Stimulated activated CD8-positive, alpha-beta memory T cell treated with anti-CD3 and anti-CD28 coated beads, Interleukin-12 subunit alpha, Interleukin-12 subunit beta, amount 100 ng/mL, for 1 hour (primary cell): ENCODE data around the gene NBPF12.
A peak's percentile ranks its signal among the peaks of the same experiment; 100 is the strongest.
"Not testable (repeated sequence)": the region's sequence is repeated elsewhere in the genome, so short reads cannot be mapped to it uniquely, and the experiment has no call there.

Experiments used
- DNase-seq: peaks from one replicate; pipeline ENCODE4 v3.0.0-alpha.2; 2020; ENCODE audit warnings: low read depth

NBPF12 gene, protein sequence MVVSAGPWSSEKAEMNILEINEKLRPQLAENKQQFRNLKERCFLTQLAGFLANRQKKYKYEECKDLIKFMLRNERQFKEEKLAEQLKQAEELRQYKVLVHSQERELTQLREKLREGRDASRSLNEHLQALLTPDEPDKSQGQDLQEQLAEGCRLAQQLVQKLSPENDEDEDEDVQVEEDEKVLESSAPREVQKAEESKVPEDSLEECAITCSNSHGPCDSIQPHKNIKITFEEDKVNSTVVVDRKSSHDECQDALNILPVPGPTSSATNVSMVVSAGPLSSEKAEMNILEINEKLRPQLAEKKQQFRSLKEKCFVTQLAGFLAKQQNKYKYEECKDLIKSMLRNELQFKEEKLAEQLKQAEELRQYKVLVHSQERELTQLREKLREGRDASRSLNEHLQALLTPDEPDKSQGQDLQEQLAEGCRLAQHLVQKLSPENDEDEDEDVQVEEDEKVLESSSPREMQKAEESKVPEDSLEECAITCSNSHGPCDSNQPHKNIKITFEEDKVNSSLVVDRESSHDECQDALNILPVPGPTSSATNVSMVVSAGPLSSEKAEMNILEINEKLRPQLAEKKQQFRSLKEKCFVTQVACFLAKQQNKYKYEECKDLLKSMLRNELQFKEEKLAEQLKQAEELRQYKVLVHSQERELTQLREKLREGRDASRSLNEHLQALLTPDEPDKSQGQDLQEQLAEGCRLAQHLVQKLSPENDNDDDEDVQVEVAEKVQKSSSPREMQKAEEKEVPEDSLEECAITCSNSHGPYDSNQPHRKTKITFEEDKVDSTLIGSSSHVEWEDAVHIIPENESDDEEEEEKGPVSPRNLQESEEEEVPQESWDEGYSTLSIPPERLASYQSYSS (N-terminal part only)

DNA sequence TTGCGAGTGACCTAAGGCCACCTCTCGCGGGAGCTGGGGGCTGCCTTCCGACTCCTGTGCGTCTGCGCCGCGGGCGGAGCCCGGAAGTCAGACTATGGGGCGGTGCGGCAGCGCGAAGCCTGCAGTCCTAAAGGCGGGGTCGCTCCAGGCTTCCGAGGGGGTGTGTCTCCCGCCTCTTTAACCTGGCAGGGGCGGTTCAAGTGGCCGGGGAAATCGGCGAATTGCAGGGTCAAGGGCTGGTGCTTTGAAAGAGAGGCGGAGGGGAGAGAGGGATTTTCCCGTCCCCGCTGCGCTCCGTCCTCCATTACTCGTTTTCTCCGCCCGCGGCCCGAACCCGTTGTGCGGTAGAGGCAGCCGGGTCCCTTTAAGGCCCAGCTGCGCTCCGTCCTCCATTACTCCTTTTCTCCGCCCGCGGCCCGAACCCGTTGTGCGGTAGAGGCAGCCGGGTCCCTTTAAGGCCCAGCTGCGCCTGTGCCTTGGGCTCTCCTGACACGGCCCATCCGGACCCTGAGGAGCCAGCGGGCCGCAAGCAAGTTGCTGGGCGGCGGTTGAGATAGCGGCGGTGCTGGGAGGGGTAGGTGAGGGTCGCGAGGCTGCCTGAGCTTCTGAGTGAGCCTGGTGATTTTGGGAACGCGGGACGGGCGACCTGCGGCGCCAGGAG lies at the start of gene NBPF12:
NBPF12 (plus strand) TSS at position 83 of the 661 bp plus-strand sequence. CDS start 21,820 bp downstream, outside the sequence.
- DNase-seq = peak; percentile 60

DNA sequence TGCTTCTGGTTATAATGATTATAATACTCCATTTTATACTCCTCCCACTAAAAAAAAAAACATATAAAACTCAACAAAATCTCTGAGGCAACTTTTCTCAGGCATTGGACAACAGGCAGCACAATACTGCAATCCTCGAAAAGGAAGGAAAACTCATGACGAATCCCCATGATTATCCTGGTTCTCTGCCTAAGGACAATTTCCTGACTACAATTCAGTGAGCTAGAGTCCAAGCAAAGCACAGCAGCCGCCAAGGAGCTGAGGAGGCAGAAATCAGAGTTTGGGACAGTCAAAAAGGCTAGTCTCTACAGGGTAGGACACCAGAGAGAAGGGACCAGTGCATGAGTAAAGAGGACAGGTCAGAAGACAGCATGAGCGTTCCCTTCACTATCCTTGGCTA lies 46.8 kb upstream of the NBPF12 start:
- DNase-seq = not testable (repeated sequence)

DNA sequence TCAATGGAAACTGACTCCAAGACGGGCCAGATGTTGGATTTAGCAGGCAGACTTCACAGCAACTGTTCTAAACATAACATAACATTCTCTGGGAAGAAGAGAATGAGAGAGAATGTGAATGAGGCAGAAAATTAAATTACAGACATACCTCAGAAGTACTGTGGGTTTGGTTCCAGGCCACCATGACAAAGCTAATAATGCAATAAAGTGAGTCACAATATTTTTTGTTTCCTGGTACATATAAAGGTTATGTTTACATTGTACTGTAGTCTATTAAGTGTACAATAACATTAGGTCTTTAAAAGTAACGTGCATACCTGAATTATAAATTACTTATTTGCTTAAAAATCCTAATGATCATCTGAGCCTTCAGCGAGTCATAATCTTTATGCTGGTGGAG lies 45.8 kb upstream of the NBPF12 start:
- not testable (repeated sequence) for DNase-seq

DNA sequence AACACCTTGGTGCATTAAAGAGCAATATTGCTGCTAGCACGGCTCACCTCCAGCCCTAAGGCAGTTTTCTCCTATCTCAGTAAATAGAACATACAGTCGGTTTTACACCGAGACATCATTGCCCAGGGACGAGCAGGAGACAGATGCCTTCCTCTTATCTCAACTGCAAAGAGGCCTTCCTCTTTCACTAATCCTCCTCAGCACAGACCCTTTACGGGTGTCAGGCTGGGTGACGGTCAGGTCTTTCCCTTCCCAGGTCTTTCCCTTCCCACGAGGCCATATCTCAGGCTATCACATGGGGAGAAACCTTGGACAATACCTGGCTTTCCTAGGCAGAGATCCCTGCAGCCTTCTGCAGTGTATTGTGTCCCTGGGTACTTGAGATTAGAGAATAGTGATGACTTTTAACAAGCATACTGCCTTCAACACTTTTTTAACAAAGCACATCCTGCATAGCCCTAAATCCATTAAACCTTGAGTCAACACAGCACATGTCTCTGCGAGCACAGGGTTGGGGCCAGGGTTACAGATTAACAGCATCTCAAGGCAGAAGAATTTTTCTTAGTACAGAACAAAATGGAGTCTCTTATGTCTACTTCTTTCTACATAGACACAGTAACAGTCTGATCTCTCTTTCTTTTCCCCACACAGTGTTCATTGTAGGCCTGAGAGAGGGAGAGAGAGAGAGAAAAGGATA lies 30.4 kb upstream of the NBPF12 start:
- not testable (repeated sequence) for DNase-seq

DNA sequence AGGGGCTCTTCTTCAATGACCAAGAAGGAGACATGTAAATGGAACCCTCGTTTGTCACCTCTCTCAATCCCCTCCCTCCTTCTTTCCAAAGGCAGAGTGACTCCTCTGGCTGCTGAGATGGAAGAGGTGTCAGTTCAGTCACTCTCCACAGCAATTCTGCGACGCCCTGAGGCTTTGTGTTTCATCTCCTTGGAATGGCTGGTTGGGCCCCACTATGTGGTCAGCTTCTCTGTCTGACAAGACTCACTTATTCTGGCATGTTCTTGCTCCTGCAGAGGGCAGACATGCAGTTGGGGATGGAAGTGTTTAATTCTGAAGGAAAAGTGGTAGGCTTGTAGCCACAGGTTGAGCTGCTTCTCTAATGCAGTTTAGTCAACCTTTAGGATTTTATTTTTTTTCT lies 25.1 kb upstream of the NBPF12 start:
- not testable (repeated sequence) for DNase-seq

DNA sequence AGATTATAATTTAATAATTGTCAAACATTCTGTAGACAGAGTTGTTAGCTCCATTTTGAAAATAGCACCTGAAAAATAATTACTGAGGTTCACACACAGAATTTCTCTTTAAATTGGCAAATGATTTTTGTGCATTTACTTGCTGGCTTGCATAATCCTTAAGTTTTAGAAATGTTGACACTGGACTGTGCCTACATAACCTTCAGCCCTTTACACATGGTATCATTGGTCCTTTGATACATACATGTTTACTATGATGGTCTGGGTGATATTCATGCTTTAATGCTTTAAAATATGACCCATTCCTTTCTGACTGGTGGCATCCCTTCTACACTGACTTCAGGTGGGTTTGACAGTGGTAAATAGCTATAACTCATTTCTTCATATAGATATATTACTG lies 17.3 kb upstream of the NBPF12 start:
- DNase-seq = not testable (repeated sequence)

DNA sequence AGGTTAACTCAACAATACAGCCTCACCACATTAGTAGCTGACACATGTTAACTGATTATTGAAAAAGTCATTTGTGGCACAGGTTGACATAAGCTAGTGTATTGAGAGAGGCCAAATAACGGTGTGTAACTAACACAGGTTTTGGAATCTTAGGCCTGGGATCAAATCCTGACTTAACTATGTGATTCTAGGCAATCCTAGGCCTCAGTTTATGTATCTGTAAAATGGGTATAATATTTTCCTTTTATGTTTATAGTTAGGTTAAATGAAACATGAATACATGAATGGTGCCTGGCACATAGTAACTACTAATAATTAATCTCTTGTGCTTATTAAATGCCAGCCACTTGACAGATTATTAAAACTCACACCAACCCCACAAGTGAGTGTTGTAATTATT lies 15.5 kb upstream of the NBPF12 start:
- DNase-seq = not testable (repeated sequence)

DNA sequence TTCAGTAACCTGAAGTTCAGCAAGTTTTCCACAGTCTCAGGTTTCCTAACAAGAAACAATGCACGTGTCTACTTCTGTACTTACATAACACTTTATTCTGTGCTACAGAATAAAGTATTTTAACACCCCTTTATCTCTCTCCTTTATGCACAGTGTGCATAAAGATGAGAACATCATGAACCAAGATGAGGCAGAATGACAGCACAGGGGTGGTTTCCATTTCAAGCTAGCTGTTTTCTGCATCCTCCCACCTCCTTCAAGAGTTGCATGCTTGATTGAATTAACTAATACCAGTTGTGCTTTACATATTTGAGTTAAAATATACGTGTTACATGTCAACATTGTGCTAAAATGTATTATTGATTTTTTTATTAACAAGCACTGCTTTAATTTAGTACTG lies 14.0 kb upstream of the NBPF12 start:
- not testable (repeated sequence) for DNase-seq

DNA sequence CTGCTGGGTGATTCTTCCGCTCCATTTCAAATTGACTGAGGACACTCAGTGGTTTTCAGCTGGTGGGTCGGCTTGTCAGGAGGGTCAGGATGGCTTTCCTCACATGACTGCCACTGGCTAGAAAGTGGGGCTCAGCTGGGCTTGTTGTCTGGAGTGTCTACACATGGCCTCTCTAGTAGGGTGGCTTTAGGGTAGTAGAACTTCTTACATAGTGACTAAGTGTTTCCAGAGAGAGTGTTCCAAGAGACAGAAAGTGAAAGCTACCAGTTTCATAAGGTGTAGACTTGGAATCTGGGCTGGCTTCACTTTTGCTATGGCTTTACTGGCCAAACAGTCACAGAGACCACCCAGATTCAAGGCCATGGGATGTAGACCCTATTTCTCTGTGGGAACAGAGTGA lies 11.7 kb upstream of the NBPF12 start:
- not testable (repeated sequence) for DNase-seq

DNA sequence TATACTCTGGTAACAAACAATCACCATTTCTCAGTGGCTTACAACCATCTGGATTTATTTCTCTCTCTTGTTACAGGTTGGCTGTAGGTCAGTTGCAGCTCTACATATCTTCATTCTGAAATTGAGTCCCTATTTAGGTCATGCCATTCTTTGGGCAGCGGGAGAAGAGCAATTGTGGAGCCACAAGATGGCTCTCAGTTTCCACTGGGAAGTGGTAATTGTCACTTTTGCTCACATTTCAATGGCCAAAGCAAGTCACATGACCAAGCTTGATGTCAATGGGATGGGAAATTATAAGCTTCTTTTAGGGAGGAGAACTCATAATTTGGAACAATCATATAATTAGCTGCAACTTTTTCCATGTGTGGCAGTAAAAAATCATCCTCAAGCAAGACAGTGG lies 7.9 kb upstream of the NBPF12 start:
- DNase-seq = not testable (repeated sequence)

DNA sequence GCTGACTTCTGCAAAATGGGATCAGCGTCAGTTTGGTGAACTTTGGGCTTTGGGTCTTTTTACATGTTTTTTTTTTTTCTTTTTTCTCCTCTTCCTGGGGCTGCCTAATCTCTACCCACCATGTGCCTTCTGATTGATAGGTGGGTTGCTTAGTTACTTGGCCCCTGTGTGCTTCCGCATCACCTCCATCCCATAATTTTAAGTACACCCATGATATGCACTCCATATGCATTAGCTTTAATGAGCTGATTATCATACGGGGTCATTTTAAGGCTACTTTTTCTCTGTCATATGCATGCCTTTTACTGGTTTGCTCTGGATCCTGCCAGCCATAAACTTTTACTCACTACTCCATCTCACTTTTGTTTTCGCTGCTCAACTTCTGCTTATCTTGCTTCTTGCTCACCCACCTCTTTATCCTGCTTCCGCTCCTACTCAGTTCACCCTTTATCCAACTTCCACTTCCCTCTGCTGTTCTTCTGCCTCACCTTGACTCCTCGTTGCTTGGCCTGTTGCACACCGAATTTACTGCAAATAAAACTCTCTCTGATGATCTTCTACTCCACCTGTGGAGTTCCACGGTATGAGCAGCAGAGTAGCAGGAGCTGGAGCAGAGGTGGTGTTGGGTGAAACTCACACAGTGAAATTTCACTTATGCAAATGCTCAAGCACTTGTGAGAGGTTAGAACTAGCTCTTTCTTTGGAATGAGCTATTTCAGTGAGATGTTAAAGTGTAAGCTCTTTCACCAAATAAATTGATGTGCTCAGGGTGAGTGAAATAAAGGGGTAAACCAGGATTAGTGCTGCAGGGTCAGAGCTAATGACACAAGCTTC lies 3.5 kb upstream of the NBPF12 start:
- not testable (repeated sequence) for DNase-seq

DNA sequence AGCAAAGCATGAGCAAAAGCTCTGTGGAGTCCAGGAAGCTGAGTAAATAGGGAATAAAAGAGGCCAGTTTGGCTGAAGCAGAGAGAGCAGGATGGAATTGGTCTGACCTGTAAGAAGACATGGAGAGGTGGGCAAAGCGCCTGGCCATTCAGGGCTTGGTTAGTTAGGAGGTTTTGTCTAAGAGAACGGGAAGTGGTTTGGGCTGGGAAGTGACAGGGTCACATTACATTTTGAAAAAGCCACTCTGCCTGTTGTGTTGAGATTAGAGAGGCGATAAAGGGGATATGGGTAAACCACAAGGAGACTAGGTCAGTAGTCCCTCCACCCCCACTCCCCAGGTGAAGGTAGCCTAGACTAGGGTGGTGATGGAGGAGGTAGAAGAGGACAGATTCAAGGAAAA lies 662 bp upstream of the NBPF12 start:
- not testable (repeated sequence) for DNase-seq

DNA sequence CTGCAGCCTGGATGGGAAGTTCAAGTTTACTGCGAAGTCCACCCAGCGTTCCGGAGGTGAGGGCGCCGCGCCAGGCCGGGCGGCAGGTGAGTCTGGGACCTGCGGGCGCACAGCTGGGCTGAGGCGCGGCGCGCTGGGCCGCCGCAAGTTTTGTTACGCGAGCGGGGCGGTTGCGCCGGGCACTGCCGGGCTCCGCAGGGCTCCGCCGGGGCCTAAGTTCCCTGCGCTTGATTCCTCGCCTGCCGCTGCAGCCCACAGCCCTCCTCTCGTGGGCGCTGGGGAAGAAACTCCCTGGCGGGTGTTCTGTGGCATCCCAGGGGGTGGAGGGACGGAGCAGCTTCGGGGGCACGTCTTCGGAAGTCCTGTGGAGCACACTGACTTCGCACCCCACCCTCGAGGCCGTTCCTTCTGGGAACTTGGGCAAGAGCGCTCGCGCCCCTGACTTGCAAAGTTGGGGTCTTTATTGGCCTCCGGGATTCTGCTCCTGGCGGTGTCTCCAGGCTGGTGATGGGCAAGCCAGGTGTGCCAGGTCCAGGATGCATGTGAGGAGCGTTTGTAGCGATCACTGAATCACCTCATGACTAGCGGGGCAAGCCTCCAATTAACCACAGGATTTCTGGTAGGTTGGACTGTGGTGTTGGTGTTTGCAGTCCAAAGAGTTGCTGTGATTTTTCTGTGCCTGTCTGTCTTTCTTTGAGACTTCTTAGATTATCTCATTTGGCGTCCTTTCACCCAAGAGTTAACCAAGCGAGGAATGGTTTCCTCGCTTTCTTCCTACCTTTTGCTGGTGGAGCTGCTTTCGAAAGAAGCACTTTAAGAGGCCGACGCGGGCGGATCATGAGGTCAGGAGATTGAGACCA lies 1.0 kb downstream of the NBPF12 start:
- DNase-seq = not testable (repeated sequence)

DNA sequence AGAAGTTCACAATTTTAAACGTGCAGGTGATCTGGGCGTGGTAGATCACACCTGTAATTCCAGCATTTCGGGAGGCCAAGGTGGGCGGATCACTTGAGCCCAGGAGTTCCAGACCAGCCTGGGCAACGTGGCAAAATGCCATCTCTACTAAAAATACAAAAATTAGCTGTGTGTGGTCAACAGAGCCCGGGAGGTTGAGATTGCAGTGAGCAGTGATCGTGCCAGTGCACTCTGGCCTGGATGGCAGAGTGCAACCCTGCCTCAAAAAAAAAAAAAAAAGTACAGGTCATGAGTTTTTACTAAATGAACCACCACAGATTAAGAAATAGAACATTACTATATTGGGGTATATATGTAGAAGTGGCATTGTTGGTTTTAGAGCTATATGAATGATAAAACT lies 2.2 kb downstream of the NBPF12 start:
- DNase-seq = not testable (repeated sequence)

DNA sequence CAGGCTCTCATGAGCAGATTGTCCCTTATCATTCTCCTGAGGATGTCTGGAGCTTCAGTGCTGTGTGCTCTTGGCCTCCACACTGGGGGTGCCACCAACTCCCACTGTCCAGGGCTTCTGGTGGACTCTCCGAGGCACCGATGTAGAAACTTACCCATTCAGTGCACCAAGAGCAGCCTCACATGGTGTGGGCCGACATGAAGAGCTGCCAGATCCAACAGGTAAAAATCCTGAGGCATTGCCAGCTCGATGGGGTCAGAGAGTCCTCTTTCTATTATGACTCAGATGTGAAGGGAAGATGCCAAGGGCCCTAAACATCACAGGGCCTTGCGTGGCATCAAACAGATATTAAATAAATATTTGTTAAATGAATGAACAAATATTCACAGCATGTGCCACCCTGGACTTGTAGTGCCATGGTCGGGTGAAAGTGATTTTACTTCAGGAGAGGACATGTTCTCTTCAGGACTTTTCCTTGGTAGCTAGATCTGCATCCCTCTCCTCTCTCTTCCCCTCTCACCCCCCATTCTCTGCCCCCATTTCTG lies 5.3 kb downstream of the NBPF12 start:
- not testable (repeated sequence) for DNase-seq

DNA sequence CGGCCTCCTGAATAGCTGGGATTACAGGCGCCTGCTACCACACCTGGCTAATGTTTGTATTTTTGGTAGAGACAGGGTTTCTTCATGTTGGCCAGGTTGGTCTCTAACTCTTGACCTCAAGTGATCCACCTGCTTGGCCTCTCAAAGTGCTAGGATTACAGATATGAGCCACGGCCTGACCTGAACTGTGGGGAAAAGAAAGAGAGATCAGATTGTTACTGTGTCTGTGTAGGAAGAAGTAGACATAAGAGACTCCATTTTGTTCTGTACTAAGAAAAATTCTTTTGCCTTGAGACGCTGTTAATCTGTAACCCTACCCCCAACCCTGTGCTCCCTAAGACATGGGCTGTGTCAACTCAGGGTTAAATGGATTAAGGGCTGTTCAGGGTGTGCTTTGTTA lies 10.0 kb downstream of the NBPF12 start:
- not testable (repeated sequence) for DNase-seq

DNA sequence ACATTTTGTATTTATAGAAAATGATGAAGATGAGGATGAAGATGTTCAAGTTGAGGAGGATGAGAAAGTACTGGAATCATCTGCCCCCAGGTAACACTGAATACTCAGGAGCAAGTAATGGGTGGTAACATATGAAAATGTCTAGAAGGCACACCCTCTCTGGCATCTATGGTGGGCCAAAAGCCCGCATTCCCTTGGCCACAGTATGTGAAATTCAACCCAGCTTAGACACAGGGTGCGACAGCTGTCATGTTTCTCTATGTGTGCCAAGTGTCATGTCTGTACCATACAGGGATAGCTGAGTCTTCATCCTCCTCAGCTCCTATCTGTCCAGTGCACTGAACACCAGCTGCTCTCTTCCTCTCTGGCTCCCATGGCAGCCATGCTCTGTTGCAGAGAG lies 26.2 kb downstream of the NBPF12 start:
- not testable (repeated sequence) for DNase-seq

DNA sequence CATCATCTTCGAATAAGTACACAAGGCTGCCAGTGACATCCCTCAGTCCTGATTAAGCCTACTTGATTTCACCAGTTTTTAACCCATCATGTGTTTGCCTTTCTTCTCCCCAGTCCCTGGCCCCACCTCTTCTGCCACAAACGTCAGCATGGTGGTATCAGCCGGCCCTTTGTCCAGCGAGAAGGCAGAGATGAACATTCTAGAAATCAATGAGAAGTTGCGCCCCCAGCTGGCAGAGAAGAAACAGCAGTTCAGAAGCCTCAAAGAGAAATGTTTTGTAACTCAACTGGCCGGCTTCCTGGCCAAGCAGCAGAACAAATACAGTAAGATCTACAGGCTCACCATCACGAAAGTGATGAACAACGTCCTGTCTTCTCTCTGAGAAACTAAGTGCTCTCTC lies 28.2 kb downstream of the NBPF12 start:
- not testable (repeated sequence) for DNase-seq

DNA sequence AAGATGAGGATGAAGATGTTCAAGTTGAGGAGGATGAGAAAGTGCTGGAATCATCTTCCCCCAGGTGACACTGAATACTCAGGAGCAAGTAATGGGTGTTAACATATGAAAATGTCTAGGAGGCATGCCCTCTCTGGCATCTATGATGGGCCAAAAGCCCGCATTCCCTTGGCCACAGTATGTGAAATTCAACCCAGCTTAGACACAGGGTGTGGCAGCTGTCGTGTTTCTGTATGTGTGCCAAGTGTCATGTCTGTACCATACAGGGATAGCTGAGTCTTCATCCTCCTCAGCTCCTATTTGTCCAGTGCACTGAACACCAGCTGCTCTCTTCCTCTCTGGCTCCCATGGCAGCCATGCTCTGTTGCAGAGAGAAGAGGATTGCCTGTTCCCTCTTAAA lies 32.5 kb downstream of the NBPF12 start:
- DNase-seq = not testable (repeated sequence)
